ENCODE results near the gene PRKRIP1. TPM values are rescaled to one million over a fixed set of nuclear protein-coding genes. Genes with fewer than 3 reads are reported as not detected.
"Not testable (repeated sequence)": the region's sequence is repeated elsewhere in the genome, so short reads cannot be mapped to it uniquely, and the experiment has no call there.

Gene PRKRIP1
- total RNA-seq, 1 experiment from 2014 or later = 21.1 TPM

DNA sequence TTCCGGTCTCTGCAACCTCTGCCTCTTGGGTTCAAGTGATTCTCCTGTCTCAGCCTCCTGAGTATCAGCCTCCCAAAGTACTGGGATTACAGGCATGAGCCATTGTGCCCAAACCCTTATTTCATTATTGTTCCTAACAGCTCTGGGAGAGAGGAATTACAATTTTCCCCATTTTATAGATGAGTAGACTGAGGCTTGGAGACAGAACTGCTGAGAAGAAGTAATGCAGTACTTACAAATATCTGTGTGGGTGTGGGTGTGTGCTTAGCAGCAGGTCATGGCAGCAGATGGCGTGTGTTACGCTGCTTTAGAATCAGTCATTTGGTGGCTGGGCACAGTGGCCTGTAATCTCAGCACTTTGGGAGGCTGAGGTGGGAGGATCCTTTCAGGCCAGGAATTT lies 7.4 kb downstream of the PRKRIP1 start:
- DNase-seq (ENCODE audit: low read depth) = no peak

DNA sequence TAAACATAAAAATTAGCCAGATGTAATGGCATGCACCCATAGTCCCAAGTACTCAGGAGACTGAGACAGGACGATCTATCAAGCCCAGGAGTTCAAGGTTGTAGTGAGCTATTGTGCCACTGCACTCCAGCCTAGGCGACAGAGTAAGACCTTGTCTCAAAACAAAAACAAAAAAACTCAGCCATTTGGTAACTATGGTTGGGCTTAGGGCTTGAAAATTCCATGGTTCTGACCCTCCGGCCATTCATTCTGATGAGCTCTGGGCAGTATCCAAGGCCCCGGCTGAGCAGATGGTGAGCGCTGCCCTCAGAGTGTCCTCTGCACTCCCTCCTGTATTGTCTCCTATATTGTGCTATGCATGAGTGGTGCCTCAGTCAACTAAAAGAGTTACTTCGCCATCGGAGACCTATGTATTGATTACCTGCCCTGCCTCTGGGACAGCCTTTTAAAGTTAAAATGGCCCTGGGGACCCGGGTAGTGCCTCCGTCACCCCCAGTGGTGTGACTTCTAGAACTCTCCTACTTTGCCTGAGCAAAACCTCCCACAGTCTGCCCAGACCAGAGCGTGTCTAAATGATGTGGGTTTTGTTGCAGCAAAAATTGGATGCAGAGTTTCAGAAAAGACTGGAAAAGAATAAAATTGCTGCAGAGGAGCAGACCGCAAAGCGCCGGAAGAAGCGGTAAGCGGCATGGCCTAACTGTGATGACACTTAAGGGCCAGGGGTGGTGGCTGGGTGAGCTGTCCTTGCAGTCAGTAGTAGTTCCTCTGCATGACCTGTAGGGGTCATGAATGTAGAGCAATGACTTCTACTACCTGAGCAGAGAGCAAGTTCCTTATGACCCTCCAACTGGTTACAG lies 8.1 kb downstream of the PRKRIP1 start:
- DNase-seq (ENCODE audit: low read depth) = peak; percentile 63

DNA sequence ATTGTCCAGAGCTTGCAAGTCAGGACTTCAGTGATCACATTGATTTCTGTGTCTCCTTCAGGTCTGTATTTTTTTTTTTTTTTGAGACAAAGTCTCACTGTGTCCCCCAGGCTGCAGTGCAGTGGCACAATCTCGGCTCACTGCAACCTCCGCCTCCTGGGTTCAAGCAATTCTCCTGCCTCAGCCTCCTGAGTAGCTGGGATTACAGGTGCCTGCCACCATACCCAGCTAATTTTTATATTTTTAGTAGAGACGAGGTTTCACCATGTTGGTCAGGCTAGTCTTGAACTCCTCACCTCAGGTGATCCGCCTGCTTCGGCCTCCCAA lies 8.7 kb downstream of the PRKRIP1 start:
- DNase-seq (ENCODE audit: low read depth) = not testable (repeated sequence)

DNA sequence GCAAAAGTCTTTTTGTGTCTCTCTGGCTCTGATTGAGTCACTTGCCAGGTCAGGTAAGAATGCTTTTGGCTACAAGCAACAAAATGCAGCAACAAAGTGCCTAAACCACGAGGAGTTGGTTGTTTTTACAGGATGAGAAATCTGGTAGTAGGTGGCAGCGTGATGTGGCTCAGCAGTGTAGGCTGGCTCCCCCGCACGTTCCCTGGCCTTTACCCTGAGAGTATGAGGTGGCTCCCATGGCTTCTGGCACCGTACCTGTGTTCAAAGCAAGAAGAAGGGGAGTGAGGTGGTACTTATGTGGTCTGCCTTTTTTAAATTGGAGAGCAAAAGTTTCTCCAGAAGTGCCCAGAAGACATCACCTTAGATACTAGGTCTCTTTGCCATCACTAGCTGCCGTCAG lies 11.7 kb downstream of the PRKRIP1 start:
- DNase-seq (ENCODE audit: low read depth) = no peak

DNA sequence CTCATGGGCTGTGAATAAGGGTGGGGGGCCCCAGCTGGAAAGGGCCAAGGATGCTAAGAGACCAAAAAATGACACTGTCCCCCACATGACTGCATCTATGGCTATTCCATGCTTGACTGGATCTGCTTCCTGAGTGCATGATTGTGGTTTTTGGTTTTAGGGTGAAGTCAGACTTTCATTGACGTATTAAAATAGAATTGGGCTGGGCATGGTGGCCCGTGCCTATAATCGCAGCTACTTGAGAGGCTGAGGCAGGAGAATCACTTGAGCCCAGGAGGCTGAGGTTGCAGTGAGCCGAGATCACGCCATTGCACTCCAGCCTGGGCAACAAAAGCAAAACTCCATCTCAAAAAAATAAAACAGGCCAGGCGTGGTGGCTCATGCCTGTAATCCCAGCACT lies 12.4 kb downstream of the PRKRIP1 start:
- DNase-seq (ENCODE audit: low read depth) = not testable (repeated sequence)

DNA sequence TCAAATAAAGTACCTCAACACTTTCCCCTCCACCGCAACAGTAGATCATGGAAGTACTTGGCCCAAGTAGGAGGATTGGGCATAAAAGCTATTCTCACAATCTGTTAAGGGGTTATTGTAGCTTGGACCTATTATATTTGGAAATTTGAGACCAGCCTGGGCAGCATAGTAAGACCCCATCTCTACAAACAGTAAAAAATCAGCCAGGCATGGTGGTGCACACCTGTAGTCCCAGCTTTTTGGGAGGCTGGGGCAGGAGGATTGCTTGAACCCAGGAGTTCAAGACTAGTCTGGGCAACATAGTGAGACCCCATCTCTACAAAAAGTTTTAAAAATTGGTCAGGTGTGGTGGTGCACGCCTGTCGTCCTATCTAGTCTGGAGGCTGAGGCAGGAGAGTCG lies 13.2 kb downstream of the PRKRIP1 start:
- DNase-seq (ENCODE audit: low read depth) = no peak

DNA sequence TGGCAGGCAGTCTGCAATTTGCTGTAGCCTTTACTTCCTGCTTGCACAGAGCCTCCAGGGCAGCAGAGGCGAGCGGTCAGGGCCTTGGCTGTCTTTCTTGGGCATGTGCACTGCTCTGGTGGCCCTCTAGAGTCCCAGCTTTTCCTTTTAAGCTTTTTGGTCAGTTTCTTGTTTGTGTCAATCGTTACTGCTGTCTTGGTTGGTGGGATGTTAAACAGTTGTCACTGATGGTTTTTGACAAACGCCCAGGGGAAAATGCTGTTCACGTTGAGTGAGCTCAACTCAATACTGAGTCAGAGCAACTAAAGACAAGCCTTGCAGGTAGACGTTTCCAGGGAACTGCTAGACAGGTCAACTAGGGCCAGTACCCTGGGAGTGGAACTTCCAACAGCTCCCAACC lies 14.0 kb downstream of the PRKRIP1 start:
- no peak for DNase-seq (ENCODE audit: low read depth)

DNA sequence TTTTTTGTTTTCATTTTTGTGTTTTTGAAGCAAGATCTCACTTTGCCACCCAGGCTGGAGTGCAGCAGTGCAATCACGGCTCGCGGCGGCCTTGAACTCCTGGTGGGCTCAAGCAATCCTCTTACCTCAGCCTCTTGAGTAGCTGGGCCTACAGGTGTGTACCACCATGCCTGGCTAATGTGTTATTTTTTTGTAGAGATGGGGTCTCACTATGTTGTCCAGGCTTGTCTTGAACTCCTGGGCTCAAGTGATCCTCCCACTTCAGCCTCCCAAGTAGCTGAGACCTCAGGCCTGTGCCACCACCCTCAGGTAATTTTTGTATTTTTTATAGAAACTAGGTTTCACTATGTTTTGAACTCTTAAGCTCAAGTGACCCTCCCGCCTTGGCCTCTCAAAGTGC lies 14.8 kb downstream of the PRKRIP1 start:
- no peak for DNase-seq (ENCODE audit: low read depth)

DNA sequence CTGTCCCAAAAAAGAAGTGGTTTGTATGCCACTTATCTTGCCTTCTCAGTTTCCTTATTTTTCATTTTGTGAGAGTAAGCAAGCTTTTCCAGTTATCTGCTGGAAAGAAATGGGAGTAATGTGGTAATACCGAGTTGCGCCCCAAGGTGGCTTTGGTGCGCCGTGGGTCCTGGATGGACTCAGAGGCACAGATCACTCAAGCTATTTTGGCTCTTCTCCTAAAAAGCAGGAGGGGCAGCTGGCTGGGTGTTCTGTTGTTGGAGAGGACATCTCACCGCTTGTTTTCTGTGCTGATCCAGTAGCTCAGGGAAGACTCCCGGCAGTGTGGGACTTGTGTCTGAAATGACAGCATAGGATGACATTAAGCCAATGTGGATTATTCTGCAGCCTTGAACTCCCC lies 16.4 kb downstream of the PRKRIP1 start:
- DNase-seq (ENCODE audit: low read depth) = peak; percentile 34

DNA sequence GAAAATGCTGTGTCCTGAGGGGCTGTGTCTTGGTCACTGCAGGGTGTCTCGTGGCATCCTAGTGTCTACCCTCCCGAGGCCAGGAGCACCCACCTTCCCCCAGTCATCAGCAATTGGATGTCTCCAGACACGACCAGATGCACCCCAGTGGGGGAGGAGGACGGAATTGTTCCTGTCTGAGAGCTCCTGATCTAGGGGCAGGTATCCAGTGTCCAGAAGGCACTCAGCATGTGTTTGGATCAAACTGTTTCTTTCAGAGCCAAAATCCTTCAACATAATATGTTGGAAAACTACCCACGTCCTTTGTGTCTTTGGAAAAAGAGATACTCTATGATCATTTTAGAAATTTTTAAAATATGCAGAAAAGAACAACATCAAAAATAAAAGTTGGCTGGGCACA lies 16.9 kb downstream of the PRKRIP1 start:
- DNase-seq (ENCODE audit: low read depth) = no peak

DNA sequence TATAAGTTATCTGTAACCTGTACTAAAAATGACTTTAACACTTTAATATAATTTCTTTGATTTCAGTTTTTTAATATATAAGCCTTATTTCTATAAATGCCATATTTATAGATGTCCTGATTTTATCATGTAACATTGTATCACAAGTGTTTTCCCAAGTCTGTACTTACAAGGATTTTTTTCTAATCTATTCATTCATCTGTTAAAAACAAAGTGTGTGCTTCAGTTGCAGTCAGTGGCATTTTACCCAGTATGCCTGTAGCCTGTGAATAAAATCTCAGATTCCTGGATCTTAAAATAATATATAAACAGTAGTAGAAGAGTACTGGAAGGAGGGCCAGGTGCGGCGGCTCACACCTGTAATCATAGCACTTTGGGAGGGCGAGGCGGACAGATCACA lies 17.4 kb downstream of the PRKRIP1 start:
- DNase-seq (ENCODE audit: low read depth) = no peak

DNA sequence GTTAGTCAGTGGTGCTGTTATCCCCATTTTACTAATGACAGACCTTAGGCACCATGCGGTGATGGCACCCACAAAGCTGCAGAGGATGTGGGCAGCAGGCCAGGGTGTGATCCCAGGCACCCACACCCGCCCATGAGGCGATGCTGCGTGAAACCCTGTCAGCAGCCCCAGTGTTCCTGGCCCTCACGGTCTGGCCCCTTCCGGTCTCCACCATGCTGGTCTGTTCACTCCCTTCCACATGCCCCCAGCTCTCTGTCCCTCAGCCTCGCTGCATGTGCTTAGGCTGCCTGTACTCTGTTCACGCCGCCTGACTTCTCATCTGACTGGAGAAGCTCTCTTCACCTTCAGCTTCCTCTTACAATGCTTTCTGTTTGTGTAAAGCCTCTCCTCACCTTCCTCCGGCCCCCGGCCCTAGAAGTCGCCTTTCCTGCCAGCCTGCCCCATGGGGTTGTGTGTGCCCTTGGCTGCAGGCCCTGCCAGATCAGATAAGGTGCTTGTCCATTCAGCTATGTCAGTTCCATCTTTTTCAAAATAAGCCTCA lies 19.6 kb downstream of the PRKRIP1 start:
- DNase-seq (ENCODE audit: low read depth) = no peak

DNA sequence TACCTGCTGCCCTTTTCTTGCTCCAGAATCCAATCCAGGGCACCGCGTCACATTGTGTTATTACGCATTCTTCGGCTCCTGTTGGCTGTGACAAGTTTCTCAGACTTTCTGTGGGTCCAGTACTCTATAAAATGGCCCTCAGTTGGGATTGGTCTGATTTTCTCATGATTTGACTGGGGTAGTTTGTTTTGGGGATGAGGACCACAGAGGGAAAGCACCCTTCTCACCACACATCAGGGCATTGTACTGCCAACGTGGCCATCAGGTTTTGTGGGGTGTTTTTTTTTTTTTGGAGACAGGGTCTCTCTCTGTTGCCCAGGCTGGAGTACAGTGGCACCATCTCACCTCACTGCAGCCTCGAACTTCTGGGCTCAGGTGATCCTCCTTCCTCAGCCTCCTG lies 20.2 kb downstream of the PRKRIP1 start:
- DNase-seq (ENCODE audit: low read depth) = no peak

DNA sequence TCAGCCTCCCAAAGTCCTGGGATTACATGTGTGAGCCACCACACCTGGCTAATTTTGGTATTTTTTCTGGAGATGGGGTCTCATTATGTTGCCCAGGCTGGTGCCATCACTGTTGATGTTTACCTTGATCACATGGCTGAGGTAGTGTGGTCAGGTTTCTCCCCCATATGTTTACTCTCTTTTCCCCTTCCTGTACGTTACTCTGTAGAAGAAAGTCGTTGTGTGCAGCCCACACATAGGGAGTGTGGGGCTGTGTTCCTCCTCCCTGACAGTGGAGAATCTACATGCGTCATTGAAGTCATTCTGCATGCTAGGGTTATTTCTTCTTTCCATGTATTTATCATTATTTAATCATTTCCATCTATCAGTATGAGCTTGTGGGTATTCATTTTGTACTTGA lies 20.9 kb downstream of the PRKRIP1 start:
- no peak for DNase-seq (ENCODE audit: low read depth)

DNA sequence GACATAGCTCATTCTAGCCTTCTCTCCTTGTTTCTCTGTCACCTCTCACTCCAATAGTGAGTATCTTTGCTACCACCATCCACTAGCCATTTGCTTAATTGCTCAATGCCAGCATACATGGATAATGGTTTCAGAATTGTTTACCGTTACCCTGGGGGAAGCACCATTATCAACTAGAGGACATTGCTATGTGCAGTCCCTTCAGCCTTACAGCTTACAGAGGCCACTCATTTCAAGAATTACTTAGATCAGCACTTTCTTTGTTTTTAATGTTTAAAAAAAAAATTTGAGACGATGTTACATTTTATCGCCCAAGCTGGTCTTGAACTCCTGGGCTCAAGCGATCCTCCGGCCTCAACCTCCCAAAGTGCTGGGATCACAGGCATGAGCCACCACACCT lies 22.4 kb downstream of the PRKRIP1 start:
- no peak for DNase-seq (ENCODE audit: low read depth)

DNA sequence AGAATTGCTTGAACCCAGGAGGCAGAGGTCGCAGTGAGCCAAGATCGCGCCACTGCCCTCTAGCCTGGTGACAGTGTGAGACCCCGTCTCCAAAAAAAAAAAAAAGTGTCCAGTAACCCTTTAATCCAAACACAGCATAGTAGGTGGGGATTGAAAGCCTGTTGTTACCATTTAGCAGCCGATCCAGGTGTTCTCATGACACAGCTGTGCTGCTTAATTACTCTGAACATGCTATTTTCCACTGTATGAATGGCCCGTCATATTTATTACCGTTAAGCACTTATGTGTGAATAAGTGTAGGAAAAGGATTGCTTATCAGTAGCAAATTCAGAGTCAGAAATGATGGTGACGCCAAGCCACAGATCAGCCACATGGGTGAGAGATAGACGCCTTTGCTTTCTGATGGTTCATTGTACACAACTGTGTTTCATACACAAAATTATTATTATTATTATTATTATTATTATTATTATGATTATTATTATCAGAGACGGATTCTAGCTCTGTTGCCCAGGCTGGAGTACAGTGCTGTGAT lies 25.6 kb downstream of the PRKRIP1 start:
- DNase-seq (ENCODE audit: low read depth) = no peak

DNA sequence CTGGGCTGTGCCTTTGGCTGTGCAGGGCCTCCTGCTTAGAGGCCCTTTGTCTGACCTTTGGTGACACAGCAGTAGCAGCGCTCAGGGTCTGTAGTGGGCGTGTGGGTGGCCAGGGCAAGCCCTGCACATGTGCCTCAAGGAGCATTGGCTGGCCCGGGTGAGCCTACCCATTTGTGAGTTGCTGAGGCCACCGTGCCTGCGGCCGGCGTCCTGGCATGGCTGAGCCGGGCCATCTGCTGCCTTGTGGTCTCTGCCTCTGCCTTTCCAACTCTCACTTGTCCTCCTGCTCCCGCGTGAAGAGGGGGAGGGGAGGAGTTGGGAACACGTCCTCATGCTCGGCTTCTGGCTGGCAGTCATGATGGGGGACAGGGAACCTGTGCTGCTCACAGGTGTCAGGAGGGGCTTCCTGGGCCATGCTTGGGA lies 28.0 kb downstream of the PRKRIP1 start:
- no peak for DNase-seq (ENCODE audit: low read depth)

DNA sequence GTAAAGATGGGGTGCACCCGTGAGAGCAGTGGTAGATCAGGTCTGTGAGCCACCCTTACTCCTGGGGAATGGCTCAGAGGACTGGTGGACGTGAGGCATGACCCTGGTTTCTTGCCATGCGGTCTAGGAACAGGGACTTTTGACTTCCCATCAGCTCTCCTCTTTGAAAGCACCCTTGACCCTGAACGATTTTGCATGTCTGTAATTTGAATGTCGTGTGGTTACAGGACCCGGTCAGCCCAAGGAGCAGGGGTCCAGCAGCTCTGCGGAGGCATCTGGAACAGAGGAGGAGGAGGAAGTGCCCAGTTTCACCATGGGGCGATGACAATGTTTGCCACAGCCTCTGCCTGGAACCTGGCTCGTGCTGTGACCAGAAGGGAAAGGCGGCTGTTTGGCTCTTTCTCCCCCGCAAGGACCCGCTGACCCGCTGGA lies 28.6 kb downstream of the PRKRIP1 start:
- no peak for DNase-seq (ENCODE audit: low read depth)

DNA sequence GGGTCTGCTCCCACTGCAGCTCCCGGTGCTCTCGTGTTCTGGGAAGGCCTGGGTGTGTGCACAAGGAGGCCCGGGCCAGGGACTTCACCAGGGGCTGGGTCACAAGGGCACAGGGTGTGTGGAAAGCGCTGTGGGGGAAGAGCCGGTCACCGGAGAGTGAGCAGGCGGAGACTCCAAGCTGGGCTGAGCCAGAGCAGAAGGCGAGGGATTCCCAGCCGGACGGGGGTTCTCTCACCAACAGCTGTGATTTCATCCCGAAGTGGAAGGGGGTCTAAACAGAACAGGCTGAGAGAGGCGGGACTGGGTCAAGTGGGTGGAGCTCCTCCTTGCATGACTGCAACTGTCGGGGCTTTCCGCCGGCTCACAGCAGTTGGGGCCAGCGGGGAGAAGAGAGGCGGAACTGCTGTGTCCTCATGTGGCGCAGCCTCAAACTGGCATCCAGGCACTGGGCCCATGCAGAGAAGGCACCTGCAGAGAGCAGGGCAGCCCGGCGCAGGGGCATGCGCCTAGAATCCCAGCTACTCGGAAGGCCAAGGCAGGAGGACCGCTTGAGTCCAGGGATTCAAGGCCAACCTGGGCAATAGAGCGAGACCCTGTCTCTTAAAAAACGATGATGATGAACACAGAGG lies 29.6 kb downstream of the PRKRIP1 start:
- DNase-seq (ENCODE audit: low read depth) = no peak

DNA sequence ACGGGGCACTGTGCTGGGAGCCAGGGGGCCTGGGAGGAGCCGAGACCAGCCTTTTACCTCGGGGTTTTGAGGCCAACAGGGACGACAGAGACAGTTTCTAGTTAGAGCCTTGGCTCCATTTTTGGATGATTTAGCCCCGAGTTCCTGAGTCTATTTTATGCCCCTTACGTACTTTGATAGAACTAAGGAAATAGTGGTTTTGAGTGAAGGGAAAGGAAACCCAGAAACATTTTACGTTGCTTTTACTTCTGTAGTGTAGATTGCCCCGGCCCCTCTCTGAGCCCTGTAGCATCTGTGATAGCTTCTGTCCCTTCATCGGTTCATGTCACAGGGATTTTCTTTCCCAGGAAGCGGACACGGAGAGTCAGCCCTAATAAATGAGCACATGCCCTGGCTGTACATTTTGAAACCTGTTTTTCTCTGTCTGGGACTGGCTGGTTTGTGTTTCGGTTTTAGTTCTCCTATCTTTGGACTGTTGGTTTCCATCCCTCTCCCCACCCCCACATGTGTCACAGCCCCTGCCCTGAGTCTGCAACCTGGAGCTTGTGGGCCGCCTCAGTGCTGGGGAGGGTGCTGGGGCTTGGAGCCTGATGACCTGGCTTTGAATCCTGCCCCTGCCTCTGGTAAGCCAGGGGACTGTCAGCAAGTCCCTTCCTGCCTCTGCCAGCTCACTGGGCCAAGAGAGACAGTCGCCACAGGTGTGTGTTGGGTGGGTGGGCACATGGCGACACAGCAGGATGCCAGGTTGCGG lies 30.3 kb downstream of the PRKRIP1 start:
- DNase-seq (ENCODE audit: low read depth) = no peak

DNA sequence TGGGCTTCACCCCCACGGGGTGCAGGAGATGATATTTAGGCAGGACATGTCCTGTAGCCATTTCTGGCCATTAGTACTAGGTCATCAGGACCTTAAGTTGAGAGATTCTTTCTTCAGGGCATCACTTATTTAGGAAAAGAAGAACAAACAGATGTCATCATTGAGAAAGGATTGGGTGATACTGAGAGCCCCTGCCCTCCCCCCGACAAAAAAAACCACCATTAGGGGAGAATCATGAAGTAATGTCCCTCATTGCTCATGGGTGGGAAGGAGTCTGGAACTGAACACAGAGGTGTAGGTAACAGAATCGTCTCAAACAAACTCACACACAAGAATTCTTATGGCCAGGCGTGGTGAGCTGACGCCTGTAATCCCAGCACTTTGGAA lies 30.8 kb downstream of the PRKRIP1 start:
- DNase-seq (ENCODE audit: low read depth) = no peak

All from HT1080 (cell line).